ENCODE data around the gene USP13.

GRCh38 chr3:179822296-179822695, 169.5 kb downstream of the USP13 start:
- TF ChIP-seq YY1 (IDR thresholded peaks at IDR 0.05; ENCODE audit: insufficient read depth, insufficient read length): no peak
- no peak for TF ChIP-seq SUZ12 (IDR thresholded peaks at IDR 0.05; ENCODE audit: extremely low read depth, insufficient read depth, insufficient read length)
